Measurements from ENCODE around the gene SLC25A5. TPM values are rescaled to one million over a fixed set of nuclear protein-coding genes. Genes with fewer than 3 reads are reported as not detected.

The SLC25A5 gene
- total RNA-seq, 4 donors from 2014 or later, result 319 to 1,302 (median 724) TPM

GRCh38 chrX:119423631-119424030 lies 44.6 kb upstream of the SLC25A5 start:
- Histone ChIP-seq H3K27ac (no peak overlapping the region), H3K9me3 (no peaks in the 10 kb centered on the region), H3K36me3 (no peaks in the 10 kb centered on the region), H3K27me3 (no peaks in the 10 kb centered on the region), H3K4me3 (no peak overlapping the region), H3K4me1 (no peaks in the 10 kb centered on the region)
- in situ Hi-C loops (cut with MboI; ENCODE audit: low pct_ligation_motif_present in 1 of 4, low pct_unique_long_range_greater_than_20kb in 1 of 4, low sequenced_read_pairs in 3 of 4) (no loop called here), intact Hi-C loops (cut with DNase I; ENCODE audit: low total_unique reads) (no loop called here)
- no peak for DNase-seq
- TF ChIP-seq POLR2AphosphoS5 (IDR thresholded peaks at IDR 0.05) (no peak), POLR2A (IDR thresholded peaks at IDR 0.05) (no peak), EP300 (IDR thresholded peaks at IDR 0.05; ENCODE audit: low read depth) (no peak), CTCF (IDR thresholded peaks at IDR 0.05) (no peak)
- 95 to 100% methylated on average over 2 to 14 of the region's 14 CpGs for WGBS, 2 donors (ENCODE audit: low coverage in 1 of 2)

GRCh38 chrX:119424999-119425398 lies 43.2 kb upstream of the SLC25A5 start:
- intact Hi-C loops (cut with DNase I; ENCODE audit: low total_unique reads), result no loop called here

GRCh38 chrX:119427024-119427794 lies 41.0 kb upstream of the SLC25A5 start:
- TF ChIP-seq POLR2A (IDR thresholded peaks at IDR 0.05) (no peak), CTCF (IDR thresholded peaks at IDR 0.05) (no peak), POLR2AphosphoS5 (IDR thresholded peaks at IDR 0.05) (no peak), EP300 (IDR thresholded peaks at IDR 0.05; ENCODE audit: low read depth) (no peak)
- no peaks in the 10 kb centered on the region for H3K36me3 ChIP-seq
- H3K27me3 ChIP-seq, result no peaks in the 10 kb centered on the region
- no peak overlapping the region for H3K4me3 ChIP-seq
- in situ Hi-C loops (cut with MboI; ENCODE audit: low pct_ligation_motif_present in 1 of 4, low pct_unique_long_range_greater_than_20kb in 1 of 4, low sequenced_read_pairs in 3 of 4), result no loop called here
- H3K9me3 ChIP-seq, result no peaks in the 10 kb centered on the region
- no peaks in the 10 kb centered on the region for H3K4me1 ChIP-seq
- H3K27ac ChIP-seq, result no peak overlapping the region
- DNase-seq, result peak; percentile 35
- intact Hi-C loops (cut with DNase I; ENCODE audit: low total_unique reads), result no loop called here
- WGBS, 2 donors (ENCODE audit: low coverage in 1 of 2), result 80% methylated on average over 9 of the region's 9 CpGs; no CpG with 5 or more reads in 1 of the 2 donors

More at GRCh38 chrX:119424999-119425398, 43.2 kb upstream of the SLC25A5 start:
- Histone ChIP-seq H3K27ac (no peak overlapping the region), H3K4me1 (no peaks in the 10 kb centered on the region), H3K4me3 (no peak overlapping the region), H3K9me3 (no peaks in the 10 kb centered on the region), H3K36me3 (no peaks in the 10 kb centered on the region), H3K27me3 (no peaks in the 10 kb centered on the region)
- no peak for DNase-seq
- TF ChIP-seq EP300 (IDR thresholded peaks at IDR 0.05; ENCODE audit: low read depth) (no peak), POLR2A (IDR thresholded peaks at IDR 0.05) (no peak), CTCF (IDR thresholded peaks at IDR 0.05) (no peak), POLR2AphosphoS5 (IDR thresholded peaks at IDR 0.05) (no peak)
- in situ Hi-C loops (cut with MboI; ENCODE audit: low pct_ligation_motif_present in 1 of 4, low pct_unique_long_range_greater_than_20kb in 1 of 4, low sequenced_read_pairs in 3 of 4), result no loop called here
- WGBS, 2 donors (ENCODE audit: low coverage in 1 of 2), result 62% methylated on average over 6 of the region's 6 CpGs; no CpG with 5 or more reads in 1 of the 2 donors

- Histone ChIP-seq H3K9me3 (no peaks in the 10 kb centered on the region), H3K36me3 (no peaks in the 10 kb centered on the region), H3K27ac (no peak overlapping the region), H3K27me3 (no peaks in the 10 kb centered on the region), H3K4me3 (no peak overlapping the region), H3K4me1 (no peaks in the 10 kb centered on the region)
- intact Hi-C loops (cut with DNase I; ENCODE audit: low total_unique reads) (no loop called here), in situ Hi-C loops (cut with MboI; ENCODE audit: low pct_ligation_motif_present in 1 of 4, low pct_unique_long_range_greater_than_20kb in 1 of 4, low sequenced_read_pairs in 3 of 4) (no loop called here)
- no peak for DNase-seq
- TF ChIP-seq EP300 (IDR thresholded peaks at IDR 0.05; ENCODE audit: low read depth) (no peak), POLR2A (IDR thresholded peaks at IDR 0.05) (no peak), CTCF (IDR thresholded peaks at IDR 0.05) (no peak), POLR2AphosphoS5 (IDR thresholded peaks at IDR 0.05) (no peak)
- 74% methylated on average over 4 of the region's 4 CpGs; no CpG with 5 or more reads in 1 of the 2 donors for WGBS, 2 donors (ENCODE audit: low coverage in 1 of 2)
Observed at GRCh38 chrX:119427795-119428185, 40.5 kb upstream of the SLC25A5 start.
